ENCODE measurements around the gene CXXC5. TPM values are rescaled to one million over a fixed set of nuclear protein-coding genes. Genes with fewer than 3 reads are reported as not detected.

The CXXC5 gene
- total RNA-seq, 2 experiments from 2014 or later: 0.82 to 1.0 TPM

DNA sequence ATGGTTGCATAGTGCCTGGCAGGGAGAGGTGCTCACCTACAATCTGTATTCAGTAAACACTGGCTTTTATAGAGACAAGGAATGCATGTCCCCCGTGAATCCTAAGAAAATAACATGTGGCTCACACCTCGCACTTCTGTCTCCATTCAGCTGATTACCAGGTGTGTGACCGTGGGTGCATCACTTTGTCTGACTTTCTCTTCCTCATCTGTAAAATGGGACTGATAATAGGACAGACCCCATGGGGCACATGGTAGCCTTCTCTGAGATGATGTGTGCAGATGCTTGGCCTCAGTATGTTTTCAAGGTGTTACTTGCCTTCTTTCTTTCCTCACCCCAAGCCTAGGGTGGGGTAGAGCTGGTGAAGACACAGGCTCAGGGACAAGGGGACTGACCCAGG lies 6.3 kb downstream of the CXXC5 start:
- intact Hi-C loops (cut with micrococcal nuclease): no loop called here

DNA sequence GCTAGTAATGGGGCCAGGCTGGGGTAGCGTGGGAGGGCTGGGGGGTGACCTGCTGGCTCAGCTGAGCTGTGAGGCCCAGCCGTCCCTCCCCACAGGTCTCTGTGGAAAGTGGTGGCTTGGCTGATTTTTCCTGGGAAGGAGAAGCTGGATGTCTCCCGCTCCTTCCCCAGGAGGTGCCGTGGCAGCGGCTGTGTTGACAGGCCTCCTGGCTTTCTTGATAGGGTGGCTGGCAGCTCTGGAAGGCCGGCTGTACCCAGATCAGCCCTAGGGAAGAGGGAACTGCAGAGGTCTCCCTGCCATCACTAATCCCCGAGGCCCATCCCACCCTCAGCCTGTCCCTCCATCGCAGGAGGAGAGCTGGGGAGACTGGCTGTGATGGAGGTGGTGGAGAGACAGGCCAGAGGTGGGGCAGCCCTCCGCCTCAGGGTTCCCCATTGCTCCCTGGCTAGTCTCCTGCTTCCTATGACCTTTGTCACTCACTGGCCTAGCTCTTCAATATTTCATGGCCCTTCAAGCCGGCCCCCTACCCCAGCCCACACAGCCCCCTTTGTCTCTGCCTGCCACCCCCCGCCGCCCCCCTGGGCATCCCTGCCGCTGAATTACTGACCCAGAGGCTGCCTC lies 6.8 kb downstream of the CXXC5 start:
- intact Hi-C loops (cut with micrococcal nuclease): no loop called here
- no peak for DNase-seq
- Mint-ChIP-seq H3K9me3 (no peaks in the 10 kb centered on the region), H3K27me3 (peaks cover 30% of the 10 kb centered on the region), H3K4me3 (no peak overlapping the region), H3K4me1 (ENCODE audit: low read depth) (peaks cover 17% of the 10 kb centered on the region), H3K36me3 (no peaks in the 10 kb centered on the region), H3K27ac (no peak overlapping the region)
- ChIA-PET POLR2A (interaction anchor here (0.5 kb wide), 1 partner anchor 1651 kb away, joined by 3 read pairs; no protein-coding TSS in a partner anchor), CTCF (interaction anchor here (1.3 kb wide), 1 partner anchor 111 kb away, joined by 5 read pairs; no protein-coding TSS in a partner anchor)

More for the DNA sequence above, 6.3 kb downstream of the CXXC5 start:
- Mint-ChIP-seq H3K4me3 (no peak overlapping the region), H3K36me3 (no peaks in the 10 kb centered on the region), H3K27me3 (peaks cover 35% of the 10 kb centered on the region), H3K4me1 (ENCODE audit: low read depth) (peaks cover 22% of the 10 kb centered on the region), H3K27ac (no peak overlapping the region), H3K9me3 (no peaks in the 10 kb centered on the region)
- POLR2A ChIA-PET: no interaction called here
- no peak for DNase-seq
- CTCF ChIA-PET: interaction anchor here (1.3 kb wide), 1 partner anchor 111 kb away, joined by 5 read pairs; no protein-coding TSS in a partner anchor

DNA sequence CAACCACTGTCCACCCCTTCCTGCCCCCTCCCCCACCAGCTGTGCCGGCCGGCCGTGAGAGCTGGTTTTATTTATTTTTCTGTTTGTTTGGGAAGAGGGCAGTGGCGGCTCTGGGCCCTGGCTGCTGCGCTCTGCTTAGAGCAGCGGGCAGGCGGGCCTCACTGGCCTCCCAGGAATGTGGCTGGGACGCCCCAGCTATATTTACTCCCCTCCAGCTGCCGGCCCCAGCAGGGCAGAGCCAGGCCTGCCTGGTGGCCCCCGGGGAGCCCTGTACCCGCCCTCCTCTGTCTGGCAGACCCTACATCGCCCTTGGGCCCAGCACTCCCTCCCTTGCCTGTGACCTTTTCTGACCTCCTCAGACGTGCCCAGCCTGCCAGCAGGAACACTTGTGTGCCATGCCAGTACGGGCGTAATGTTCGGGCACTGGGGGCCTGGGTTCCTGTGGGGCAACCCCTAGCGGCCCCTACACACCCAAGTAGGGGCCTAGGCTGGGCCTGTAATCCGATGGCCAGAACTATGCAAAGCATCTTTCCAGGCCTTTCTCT lies 7.7 kb downstream of the CXXC5 start:
- Mint-ChIP-seq H3K27ac (no peak overlapping the region), H3K9me3 (no peaks in the 10 kb centered on the region), H3K4me1 (ENCODE audit: low read depth) (peaks cover 16% of the 10 kb centered on the region), H3K36me3 (no peaks in the 10 kb centered on the region), H3K27me3 (peaks cover 24% of the 10 kb centered on the region), H3K4me3 (no peak overlapping the region)
- DNase-seq: no peak
- intact Hi-C loops (cut with micrococcal nuclease): no loop called here
- CTCF ChIA-PET: no interaction called here
- POLR2A ChIA-PET: interaction anchor here (0.5 kb wide), 1 partner anchor 1651 kb away, joined by 3 read pairs; no protein-coding TSS in a partner anchor

DNA sequence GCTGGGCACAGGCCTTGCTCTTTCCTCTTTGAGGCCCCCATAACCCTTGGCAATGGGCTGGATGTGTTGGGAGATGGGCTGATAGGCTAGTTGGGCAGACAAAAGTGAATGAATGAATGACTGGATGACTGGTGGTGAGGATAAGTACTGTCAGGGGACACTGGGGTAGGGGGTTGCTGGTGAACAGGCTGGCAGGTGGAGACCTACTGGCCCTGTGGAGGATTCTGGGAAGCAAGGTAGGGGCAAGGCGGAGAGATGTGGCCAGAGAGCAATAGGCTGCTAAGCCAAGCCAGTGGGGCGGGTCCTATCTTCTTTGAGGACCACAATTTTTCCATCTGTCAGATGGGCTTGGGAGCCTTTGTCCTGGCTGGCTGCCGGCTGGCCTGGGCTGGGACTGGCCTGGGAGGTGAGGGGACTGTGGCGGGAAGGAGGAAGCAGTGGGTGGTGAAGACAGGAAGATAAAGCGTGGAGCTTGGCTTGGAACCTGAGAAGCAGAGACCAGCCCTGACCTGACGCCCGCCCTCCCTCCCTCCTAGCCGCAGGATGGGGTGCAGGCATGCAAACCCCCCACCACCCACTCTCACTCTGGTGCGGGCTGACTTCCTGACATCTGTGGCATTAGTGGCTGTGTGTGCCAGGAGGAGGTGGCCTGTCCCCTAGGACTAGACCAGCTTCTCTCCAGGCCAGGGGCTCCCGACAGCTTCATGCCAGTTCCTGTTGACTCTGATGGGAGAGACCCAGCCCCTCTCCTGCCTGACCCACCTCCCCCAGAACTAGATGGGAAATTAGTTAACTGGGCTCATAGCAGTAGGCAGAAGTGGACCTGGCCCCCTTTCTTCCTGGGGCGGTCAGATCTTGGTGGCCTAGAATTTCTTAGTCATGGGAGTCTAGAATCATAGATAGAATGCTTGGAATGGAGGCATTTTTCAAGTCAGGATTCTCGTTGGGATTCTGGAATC lies 9.5 kb downstream of the CXXC5 start:
- Mint-ChIP-seq H3K4me3 (no peak overlapping the region), H3K9me3 (no peaks in the 10 kb centered on the region), H3K27me3 (peaks cover 9% of the 10 kb centered on the region), H3K36me3 (no peaks in the 10 kb centered on the region), H3K4me1 (ENCODE audit: low read depth) (peaks cover 2% of the 10 kb centered on the region), H3K27ac (no peak overlapping the region)
- ChIA-PET CTCF (interaction anchor here (0.7 kb wide), 1 partner anchor 12 kb away, joined by 3 read pairs; no protein-coding TSS in a partner anchor), POLR2A (no interaction called here)
- DNase-seq: no peak
- intact Hi-C loops (cut with micrococcal nuclease): no loop called here

DNA sequence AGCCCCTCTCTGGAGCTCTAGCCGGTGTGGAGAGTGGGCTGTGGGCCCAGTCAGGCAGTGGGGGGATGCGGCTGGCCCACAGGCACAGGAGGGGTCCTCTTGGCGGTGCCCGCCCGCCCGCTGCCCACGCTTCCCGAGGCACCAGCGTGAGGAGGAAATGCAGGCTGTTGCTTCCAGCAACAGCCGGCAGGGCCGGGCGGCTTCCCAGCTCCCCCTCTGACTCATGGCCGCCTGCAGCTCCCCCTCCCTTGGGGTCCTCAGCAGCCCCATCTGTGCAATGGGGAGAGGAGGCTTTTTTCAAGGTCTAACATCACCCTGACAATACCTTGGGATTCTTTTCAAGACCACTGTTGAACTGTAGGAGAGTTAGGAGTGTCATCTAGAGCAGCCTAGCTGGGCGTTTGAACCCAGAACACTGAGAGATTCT lies 10.4 kb downstream of the CXXC5 start:
- intact Hi-C loops (cut with micrococcal nuclease): no loop called here

DNA sequence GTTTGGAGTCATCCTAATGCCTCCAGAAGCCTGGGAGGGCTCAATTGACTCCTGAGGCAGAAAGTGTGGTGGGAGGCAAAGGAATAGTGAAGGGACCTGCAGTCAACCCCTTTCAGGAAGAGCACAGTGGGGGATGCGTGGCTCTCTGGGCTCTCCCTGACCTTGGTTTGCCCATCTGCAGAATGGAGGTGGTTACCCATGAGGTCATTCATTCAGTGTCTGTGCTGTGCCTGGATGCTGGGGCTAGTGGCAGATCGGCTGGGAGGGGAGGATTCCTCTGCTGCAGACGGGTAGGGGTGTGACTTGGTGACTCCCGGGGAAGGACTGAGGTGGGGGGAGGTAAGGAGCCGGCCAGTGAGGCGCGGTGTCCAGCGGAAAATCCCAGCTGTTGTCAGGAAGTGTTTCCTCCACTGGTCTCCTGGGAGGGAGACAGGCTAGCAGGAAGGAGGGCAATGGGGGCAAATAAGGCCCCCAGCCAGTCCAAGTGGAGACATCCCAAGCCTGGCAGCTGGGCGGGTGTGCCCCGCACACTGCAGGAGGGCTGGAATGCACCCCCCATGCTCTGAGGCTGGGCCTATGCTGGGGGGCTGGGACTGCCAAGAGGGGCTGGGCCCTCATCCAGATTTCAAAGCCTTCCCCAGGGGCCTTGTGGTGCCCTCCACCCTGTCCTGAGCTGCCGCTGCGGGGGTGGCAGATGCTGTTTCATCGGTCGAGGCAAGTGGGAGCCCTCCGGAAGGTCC lies 10.9 kb downstream of the CXXC5 start:
- H3K27ac Mint-ChIP-seq: no peak overlapping the region
- no peaks in the 10 kb centered on the region for H3K9me3 Mint-ChIP-seq
- CTCF ChIA-PET: interaction anchor here (0.5 kb wide), 1 partner anchor 15 kb away, joined by 3 read pairs; no protein-coding TSS in a partner anchor
- H3K27me3 Mint-ChIP-seq: peaks cover 3% of the 10 kb centered on the region
- POLR2A ChIA-PET: interaction anchor here (0.7 kb wide), 1 partner anchor 22 kb away, joined by 3 read pairs; no protein-coding TSS in a partner anchor
- intact Hi-C loops (cut with micrococcal nuclease): no loop called here
- H3K36me3 Mint-ChIP-seq: no peaks in the 10 kb centered on the region
- H3K4me3 Mint-ChIP-seq: no peak overlapping the region
- no peaks in the 10 kb centered on the region for H3K4me1 Mint-ChIP-seq (ENCODE audit: low read depth)
- no peak for DNase-seq

More for the DNA sequence above, 10.4 kb downstream of the CXXC5 start:
- ChIA-PET CTCF (interaction anchor here (0.5 to 0.7 kb wide), 2 partner anchors 11 to 15 kb away, joined by 3 read pairs; no protein-coding TSS in a partner anchor), POLR2A (no interaction called here)
- H3K27me3 Mint-ChIP-seq: peaks cover 5% of the 10 kb centered on the region
- no peak overlapping the region for H3K27ac Mint-ChIP-seq
- no peaks in the 10 kb centered on the region for H3K4me1 Mint-ChIP-seq (ENCODE audit: low read depth)
- no peaks in the 10 kb centered on the region for H3K36me3 Mint-ChIP-seq
- DNase-seq: no peak
- H3K4me3 Mint-ChIP-seq: no peak overlapping the region
- H3K9me3 Mint-ChIP-seq: no peaks in the 10 kb centered on the region

DNA sequence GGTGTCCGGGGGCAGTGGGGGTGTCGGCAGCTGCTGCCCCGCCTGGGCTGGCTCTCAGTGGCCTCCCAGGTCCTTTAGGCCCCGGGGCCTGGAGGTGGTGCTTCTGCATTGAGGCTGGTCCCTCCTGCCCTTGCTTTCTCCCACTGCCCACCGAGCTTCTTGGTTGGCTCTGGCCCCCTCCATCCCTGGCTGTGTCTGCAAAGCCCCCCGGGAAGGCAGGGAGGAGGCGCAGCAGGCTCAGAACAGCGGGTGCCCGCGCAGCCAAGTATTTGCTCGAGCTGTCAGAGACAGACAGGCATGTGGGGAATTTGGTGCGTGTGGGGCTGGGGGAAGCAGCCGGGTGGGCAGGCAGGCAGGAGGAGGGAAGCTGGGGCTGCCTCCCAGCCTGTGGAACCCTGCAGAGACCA lies 11.5 kb downstream of the CXXC5 start:
- ChIA-PET POLR2A (interaction anchor here (0.7 kb wide), 1 partner anchor 23 kb away, joined by 3 read pairs; no protein-coding TSS in a partner anchor), CTCF (no interaction called here)
- H3K4me3 Mint-ChIP-seq: no peak overlapping the region
- H3K9me3 Mint-ChIP-seq: no peaks in the 10 kb centered on the region
- no peaks in the 10 kb centered on the region for H3K4me1 Mint-ChIP-seq (ENCODE audit: low read depth)
- no peak for DNase-seq
- H3K27me3 Mint-ChIP-seq: peaks cover 2% of the 10 kb centered on the region
- H3K27ac Mint-ChIP-seq: no peak overlapping the region
- intact Hi-C loops (cut with micrococcal nuclease): no loop called here
- no peaks in the 10 kb centered on the region for H3K36me3 Mint-ChIP-seq

DNA sequence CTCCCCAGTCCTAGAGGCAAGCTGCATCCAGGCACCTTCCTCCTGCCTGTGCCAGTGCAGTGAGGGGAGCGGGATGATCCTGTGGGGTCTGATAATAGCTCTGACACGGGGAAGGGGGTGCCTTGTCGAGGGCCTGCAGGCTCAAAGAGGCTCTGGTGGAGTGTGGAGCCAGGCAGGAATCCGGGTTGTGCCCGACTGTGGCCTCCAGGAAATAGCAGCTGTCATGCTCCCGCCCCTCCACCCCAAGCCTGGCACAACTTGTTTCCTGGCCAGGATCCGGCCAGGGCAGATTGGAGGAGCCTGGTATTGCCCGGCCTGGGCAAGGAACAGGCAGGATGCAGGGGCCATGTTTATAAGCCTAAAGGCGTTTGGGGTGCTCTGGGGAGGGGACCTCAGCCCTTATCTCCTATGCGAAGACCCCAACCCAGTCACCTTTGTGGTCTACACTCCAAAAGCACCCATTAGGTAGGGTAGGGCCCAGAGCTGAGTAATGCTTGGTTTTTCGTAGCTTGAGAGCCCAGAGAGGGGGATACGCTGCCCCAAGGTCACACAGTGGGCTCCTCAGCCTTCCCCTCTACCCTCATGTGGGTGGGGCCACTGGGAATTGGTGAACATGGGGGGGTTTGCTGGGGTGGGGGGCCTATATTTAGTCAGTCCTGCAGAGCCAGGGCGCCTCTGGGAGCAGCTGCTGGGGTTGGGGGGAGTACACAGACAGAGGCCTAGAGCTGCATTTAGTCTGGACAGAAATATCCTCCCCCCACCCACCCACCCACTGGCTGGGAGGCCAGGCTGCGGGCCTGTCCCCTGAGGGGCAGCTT lies 12.2 kb downstream of the CXXC5 start:
- Mint-ChIP-seq H3K4me3 (no peak overlapping the region), H3K4me1 (ENCODE audit: low read depth) (no peaks in the 10 kb centered on the region), H3K36me3 (no peaks in the 10 kb centered on the region), H3K9me3 (no peaks in the 10 kb centered on the region), H3K27ac (no peak overlapping the region), H3K27me3 (peaks cover 1% of the 10 kb centered on the region)
- no peak for DNase-seq
- intact Hi-C loops (cut with micrococcal nuclease): no loop called here
- ChIA-PET POLR2A (no interaction called here), CTCF (no interaction called here)

DNA sequence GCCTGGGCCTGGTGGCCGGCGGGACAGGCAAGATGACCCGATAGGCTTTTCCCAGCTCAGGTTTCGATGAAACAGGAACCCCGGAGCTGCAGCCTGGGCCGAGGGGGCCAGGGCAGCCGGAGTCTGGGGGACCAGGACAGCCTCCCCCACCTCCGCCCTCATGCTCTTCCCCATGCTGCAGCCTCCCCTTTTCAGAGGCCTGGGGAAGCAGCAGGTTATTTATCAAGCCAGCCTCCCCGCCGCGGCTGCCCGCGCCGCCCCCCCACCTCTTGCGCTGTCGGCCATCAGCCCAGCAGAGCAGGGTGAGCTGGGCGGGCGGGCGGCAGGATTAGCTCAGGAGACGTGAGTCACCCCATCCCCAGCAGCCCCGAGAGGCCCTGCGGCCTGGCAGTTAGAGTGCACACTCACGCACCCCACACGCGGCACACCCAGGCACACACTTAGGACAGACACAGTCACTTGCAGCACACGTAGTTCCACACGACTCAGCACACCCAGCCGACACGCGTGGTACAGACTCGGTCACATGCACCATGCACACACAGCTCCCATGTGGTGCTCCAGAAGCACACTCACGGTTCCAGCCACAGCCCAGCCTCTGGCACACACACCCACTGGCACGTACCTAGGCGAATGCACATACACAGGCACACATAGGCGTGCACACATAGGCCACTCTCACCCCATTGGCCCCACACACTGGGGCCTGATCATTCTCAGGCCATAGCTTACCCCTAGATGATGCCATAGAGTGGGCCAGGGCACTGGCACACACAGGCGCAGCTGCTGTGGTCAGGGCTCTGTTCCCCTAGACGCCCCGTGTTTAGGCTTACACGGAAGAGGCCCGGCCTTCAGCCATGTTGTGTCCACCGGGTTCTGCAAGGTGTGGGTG lies 13.0 kb downstream of the CXXC5 start:
- no peaks in the 10 kb centered on the region for H3K4me1 Mint-ChIP-seq (ENCODE audit: low read depth)
- POLR2A ChIA-PET: no interaction called here

DNA sequence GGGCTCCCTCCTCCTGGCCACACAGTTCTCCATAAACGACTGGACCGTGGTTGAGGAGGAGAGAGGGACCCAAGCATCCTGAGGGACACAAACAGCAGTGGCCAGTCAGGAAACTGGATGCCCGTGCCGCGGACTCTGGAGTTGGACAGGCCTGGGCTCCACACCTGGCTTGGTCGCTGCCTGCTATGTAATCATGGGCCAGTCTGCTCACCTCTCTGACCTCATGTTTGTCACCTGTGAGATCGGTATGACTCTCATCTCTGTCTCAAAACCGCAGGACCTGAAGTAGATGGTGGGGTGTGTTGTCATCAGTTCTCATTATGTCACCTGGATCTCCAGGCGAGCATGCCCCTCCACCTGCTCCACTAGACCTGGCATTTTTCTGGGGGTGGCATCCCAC lies 14.5 kb downstream of the CXXC5 start:
- ChIA-PET CTCF (no interaction called here), POLR2A (interaction anchor here (0.5 kb wide), 1 partner anchor 65 kb away, joined by 3 read pairs; no protein-coding TSS in a partner anchor)
- Mint-ChIP-seq H3K27ac (no peak overlapping the region), H3K36me3 (no peaks in the 10 kb centered on the region), H3K27me3 (no peaks in the 10 kb centered on the region), H3K4me3 (no peak overlapping the region), H3K4me1 (ENCODE audit: low read depth) (peaks cover 6% of the 10 kb centered on the region), H3K9me3 (no peaks in the 10 kb centered on the region)
- DNase-seq: no peak
- intact Hi-C loops (cut with micrococcal nuclease): no loop called here

More for the DNA sequence above, 13.0 kb downstream of the CXXC5 start:
- Mint-ChIP-seq H3K27ac (no peak overlapping the region), H3K36me3 (no peaks in the 10 kb centered on the region), H3K9me3 (no peaks in the 10 kb centered on the region), H3K27me3 (no peaks in the 10 kb centered on the region), H3K4me3 (no peak overlapping the region)
- CTCF ChIA-PET: no interaction called here
- intact Hi-C loops (cut with micrococcal nuclease): no loop called here
- no peak for DNase-seq
